H1 (cell line): Measurements from ENCODE around the gene GTF2IRD1.
"Not testable (repeated sequence)": the region's sequence is repeated elsewhere in the genome, so short reads cannot be mapped to it uniquely, and the experiment has no call there.

Source experiments
- ATF3 ChIP-seq: IDR thresholded peaks from 2 replicates; pipeline ENCODE4 v1.6.1; 2011; ENCODE audit warnings: low read depth, mild to moderate bottlenecking, low read length; ENCODE audit not compliant: insufficient read depth
- CHD7 ChIP-seq: fragments of 300-600 bp; sonication (generic); IDR thresholded peaks from 2 replicates; pipeline ENCODE4 v1.7.1; 2012; ENCODE audit warnings: low read length, moderate library complexity, mild to moderate bottlenecking, inconsistent platforms; ENCODE audit not compliant: insufficient replicate concordance
- CTCF ChIP-seq, 3 experiments: IDR thresholded peaks; 1 replicate in 2 of 3; 2 replicates in 1 of 3; pipeline versions ENCODE4 v1.5.1 to v1.6.1; 2011; ENCODE audit warnings: low read length in 3 of 3, mild to moderate bottlenecking in 3 of 3, inconsistent platforms in 2 of 3, low read depth in 1 of 3, moderate library complexity in 1 of 3; ENCODE audit not compliant: insufficient read depth in 1 of 3; ENCODE audit errors: control extremely low read depth in 1 of 3
- EP300 ChIP-seq, 2 experiments: IDR thresholded peaks; 1 replicate in 1 of 2; 2 replicates in 1 of 2; pipeline ENCODE4 v1.6.1; 2011 to 2012; ENCODE audit warnings: low read depth in 2 of 2, low read length in 2 of 2, mild to moderate bottlenecking in 2 of 2, borderline replicate concordance in 1 of 2, inconsistent platforms in 1 of 2, moderate library complexity in 1 of 2
- GABPA ChIP-seq: IDR thresholded peaks from 2 replicates; pipeline ENCODE4 v1.6.1; 2011; ENCODE audit warnings: mild to moderate bottlenecking, low read length, moderate library complexity, borderline replicate concordance; ENCODE audit not compliant: insufficient read depth
- POLR2AphosphoS5 ChIP-seq: IDR thresholded peaks from 2 replicates; pipeline ENCODE4 v1.6.1; 2011; ENCODE audit warnings: low read depth, low read length
- RAD21 ChIP-seq, 2 experiments: IDR thresholded peaks in 1 of 2; conservative IDR thresholded peaks in 1 of 2; 2 replicates each; pipeline ENCODE4 v1.6.1; 2011; ENCODE audit warnings: low read depth in 2 of 2, low read length in 2 of 2, improper control_type of control experiment in 1 of 2, inconsistent platforms in 1 of 2, mild to moderate bottlenecking in 1 of 2, moderate library complexity in 1 of 2
- SP1 ChIP-seq: IDR thresholded peaks from 2 replicates; pipeline ENCODE4 v1.6.1; 2011; ENCODE audit warnings: low read depth, low read length
- ZNF274 ChIP-seq: IDR thresholded peaks from 2 replicates; pipeline ENCODE4 v1.7.0; 2012; ENCODE audit warnings: low read length, borderline replicate concordance; ENCODE audit errors: extremely low read depth

- TF ChIP-seq ZNF274; ATF3; CTCF (IDR thresholded peaks at IDR 0.05; ENCODE audit: control extremely low read depth in 1 of 3, insufficient read depth in 1 of 3, low read depth in 1 of 3, low read length in 3 of 3); GABPA; POLR2AphosphoS5; CHD7; RAD21 (IDR thresholded peaks at IDR 0.05 in 1 of 2, conservative IDR thresholded peaks at IDR 0.05 in 1 of 2; ENCODE audit: low read depth in 2 of 2, low read length in 2 of 2); EP300 (IDR thresholded peaks at IDR 0.05; ENCODE audit: borderline replicate concordance in 1 of 2, low read depth in 2 of 2, low read length in 2 of 2); SP1: not testable (repeated sequence)
These were observed 13.6 kb upstream of the GTF2IRD1 start for GRCh38 chr7:74440143-74440542.
